HFF-Myc (cell line): ENCODE measurements around the gene TULP4.

Source experiments
- DNase-seq: peaks from one replicate; pipeline ENCODE4 v3.0.0-alpha.2; 2011; ENCODE audit warnings: low read depth; ENCODE audit errors: extremely low read depth
- H3K4me3 ChIP-seq: replicated peaks from 2 replicates; pipeline ENCODE4 v1.5.1; 2011; ENCODE audit warnings: low read depth, mild to moderate bottlenecking, control low read depth, low read length
- CTCF ChIP-seq: IDR thresholded peaks from 2 replicates; pipeline ENCODE4 v1.5.1; 2012; ENCODE audit warnings: mild to moderate bottlenecking, low read depth, low read length, control low read depth; ENCODE audit errors: missing control alignments

The TULP4 gene

GRCh38 chr6:158361961-158362669, 49.9 kb downstream of the TULP4 start:
- H3K4me3 ChIP-seq = no peak overlapping the region
- TF ChIP-seq CTCF = no peak
- no peak for DNase-seq

DNA sequence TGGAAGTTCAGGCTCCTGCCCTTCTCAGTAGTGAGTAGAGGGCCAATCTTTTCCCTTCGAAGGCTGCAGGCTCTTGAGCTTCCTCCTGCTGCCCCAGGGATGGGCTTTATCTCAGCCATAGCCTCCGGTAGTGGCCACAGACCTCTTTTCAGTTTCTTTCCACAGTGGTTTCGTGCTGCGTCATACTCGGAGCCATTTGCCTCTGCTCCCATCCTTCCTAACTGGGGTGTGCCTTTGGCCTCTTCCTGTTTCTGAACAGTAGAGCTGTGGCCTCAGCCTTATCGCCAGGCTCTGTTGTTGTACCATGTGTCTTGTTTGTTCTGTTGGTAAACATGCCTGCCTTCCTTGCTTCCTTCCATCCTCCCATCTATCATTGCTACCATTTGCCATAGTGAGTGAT, 54.1 kb downstream of the TULP4 start:
- no peak overlapping the region for H3K4me3 ChIP-seq
- DNase-seq = no peak
- no peak for TF ChIP-seq CTCF

GRCh38 chr6:158367816-158368215, 55.6 kb downstream of the TULP4 start:
- no peak overlapping the region for H3K4me3 ChIP-seq
- DNase-seq = no peak
- TF ChIP-seq CTCF = no peak

DNA sequence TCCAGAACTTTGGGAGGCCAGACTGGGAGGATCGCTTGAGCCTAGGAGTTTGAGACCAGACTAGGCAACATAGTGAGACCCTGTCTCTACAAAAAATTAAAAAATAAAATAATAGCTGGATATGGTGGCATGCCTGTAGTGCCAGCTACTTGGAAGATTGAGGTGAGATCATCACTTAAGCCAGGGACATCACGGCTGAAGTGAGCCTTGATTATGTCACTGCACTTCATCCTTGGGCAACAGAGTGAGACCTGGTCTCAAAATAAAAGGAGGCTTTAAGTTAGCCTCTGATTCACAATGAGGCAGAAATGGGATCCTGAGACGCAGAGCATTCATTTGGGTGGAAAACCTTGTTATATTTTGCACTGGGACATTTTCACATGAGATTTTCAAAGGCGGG, 57.0 kb downstream of the TULP4 start:
- DNase-seq = no peak
- no peak overlapping the region for H3K4me3 ChIP-seq
- TF ChIP-seq CTCF = no peak

GRCh38 chr6:158370805-158371204, 58.5 kb downstream of the TULP4 start:
- TF ChIP-seq CTCF = no peak
- DNase-seq = no peak

DNA sequence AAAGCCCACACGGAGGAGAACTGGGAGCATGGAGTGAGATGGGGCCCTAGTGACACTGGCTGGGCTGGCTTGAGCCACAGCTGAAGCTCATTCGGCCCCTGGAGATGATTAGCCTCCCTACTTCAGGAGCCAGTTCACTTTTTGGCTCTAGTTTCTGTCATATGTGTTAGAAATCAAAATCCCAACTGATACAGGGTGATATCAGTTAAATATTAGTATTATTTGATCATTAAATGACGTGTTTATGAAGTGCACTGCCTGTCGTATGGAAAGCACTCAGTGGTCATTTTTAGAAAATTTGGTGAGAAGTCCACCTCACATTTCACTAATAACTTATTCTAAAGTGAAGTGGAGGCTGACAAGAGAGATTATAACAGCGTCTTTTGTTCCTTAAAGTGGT, 59.0 kb downstream of the TULP4 start:
- no peak for DNase-seq
- H3K4me3 ChIP-seq = no peak overlapping the region
- no peak for TF ChIP-seq CTCF

More at GRCh38 chr6:158370805-158371204, 58.5 kb downstream of the TULP4 start:
- no peak overlapping the region for H3K4me3 ChIP-seq

DNA sequence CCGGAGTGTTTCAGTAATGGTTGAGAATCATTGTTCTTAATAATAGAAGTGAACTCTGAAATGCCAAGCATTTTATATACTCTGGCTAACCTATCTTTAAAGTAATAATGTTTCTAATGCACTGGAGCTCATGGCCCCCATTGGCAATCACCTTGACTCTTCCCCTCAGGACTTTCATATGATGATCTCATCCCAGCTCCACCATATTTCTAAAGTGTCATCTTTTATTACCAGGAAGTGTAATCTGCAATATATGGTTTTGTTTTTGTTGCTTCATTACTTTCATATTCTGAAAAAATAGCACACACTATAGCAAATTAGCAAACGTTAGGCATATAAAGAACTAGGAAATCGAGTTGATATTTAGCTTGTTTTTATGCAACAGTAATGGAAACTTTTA, 60.3 kb downstream of the TULP4 start:
- no peak for DNase-seq
- no peak overlapping the region for H3K4me3 ChIP-seq
- TF ChIP-seq CTCF = no peak
